ENCODE results near the gene C2orf81. TPM values are rescaled to one million over a fixed set of nuclear protein-coding genes. Genes with fewer than 3 reads are reported as not detected.
A peak's percentile ranks its signal among the peaks of the same experiment; 100 is the strongest.
"Not testable (repeated sequence)": the region's sequence is repeated elsewhere in the genome, so short reads cannot be mapped to it uniquely, and the experiment has no call there.

Gene C2orf81
- total RNA-seq, 3 donors from 2014 or later: 1.3 to 1.4 (median 1.4) TPM

DNA sequence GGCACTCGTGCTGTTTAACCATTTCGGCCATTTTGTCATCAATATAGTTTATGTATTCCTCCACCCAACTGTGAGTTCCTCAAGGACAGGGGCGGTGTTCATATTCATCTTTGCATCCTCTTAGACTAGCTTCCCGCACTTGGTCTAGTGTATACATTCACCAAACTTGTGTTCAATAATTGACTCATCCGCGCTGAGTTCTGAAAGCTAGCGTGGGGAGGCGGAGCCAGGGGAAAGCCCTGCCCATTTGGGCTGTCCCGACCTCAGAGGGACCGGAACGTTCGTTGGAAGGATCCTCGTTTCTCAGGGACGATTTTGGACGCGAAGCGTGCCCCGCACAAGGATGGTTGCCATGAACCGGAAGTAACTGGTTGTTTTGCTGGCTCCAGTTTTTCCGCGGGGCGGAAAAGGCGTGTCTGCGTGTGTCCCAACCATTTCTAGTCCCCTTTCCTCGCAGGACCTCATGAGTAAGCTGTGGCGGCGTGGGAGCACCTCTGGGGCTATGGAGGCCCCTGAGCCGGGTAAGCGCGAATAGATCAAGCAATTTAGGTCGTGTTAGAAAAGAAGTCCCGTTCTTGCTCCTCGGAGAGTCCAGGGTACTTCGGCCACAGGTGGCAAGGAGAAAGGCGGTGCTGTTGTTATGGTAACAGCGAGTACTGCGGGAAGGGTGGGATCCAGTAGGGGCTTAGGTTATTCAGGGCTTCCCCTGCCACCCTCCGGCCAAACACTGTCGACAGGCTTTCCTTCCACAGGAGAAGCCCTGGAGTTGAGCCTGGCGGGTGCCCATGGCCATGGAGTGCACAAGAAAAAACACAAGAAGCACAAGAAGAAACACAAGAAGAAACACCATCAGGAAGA, 33.5 kb upstream of the C2orf81 start, which contains the start of gene INO80B:
Gene INO80B, plus strand, starts transcription at position 434 of the 858 bp plus-strand sequence. Its CDS starts 30 bp downstream, at position 464.
- Mint-ChIP-seq H3K4me1 (ENCODE audit: low read depth) (peaks cover 59% of the 10 kb centered on the region), H3K9me3 (no peaks in the 10 kb centered on the region), H3K36me3 (ENCODE audit: insufficient read depth) (peaks cover 14% of the 10 kb centered on the region), H3K27me3 (ENCODE audit: low read depth) (no peaks in the 10 kb centered on the region), H3K4me3 (peak within 1 kb of the TSS; percentile 100)
- DNase-seq: peak; percentile 97
- ATAC-seq: peak; percentile 55 to 58

DNA sequence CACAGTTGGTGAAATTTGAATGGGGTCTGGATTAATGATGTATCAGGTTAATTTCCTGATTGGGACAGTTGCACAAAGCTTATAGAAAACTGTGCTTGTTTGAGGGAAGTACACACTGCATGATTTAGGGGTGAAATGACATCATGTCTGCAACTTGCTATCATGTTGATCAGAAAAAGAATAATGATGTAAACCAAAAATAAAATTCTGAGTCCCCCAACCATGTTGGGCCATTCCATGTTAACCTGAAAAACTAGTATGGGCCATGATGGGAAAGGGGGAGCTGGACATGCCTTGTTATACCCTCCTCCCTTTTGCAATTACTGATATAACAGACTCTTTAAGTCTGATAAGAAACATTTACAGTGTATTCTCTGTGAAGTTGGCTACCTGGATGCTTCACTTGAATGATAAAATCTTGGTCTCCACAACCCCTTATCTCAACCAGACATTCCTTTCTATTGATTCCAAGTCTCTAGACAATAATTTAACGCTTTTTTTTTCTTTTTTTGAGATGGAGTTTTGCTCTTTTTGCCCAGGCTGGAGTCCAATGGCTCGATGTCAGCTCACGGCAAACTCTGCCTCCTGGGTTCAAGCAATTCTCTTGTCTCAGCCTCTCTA, 29.3 kb upstream of the C2orf81 start:
- no peaks in the 10 kb centered on the region for H3K27me3 Mint-ChIP-seq (ENCODE audit: low read depth)

DNA sequence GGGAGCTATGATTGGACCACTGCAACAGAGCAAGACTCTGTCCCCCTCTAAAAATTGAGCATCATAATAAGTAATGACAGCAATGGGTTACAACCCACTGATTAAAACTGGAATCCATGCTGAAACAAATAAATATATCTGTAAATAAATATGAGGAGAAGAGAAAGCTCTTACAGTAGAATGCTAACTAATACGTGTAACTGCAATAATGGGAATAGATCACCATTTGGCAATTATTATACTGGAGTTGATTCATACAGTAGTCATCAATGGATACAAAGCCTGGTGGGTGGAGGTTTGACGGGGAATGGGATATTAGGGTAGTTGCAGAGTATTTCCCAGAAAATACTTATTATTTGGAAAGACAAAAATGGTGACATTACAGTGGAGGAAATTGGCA, 27.4 kb upstream of the C2orf81 start:
- H3K4me1 Mint-ChIP-seq (ENCODE audit: low read depth): peaks cover 10% of the 10 kb centered on the region
- no peak overlapping the region for H3K4me3 Mint-ChIP-seq
- no peaks in the 10 kb centered on the region for H3K36me3 Mint-ChIP-seq (ENCODE audit: insufficient read depth)
- ATAC-seq (no peak), DNase-seq (no peak)
- no peaks in the 10 kb centered on the region for H3K9me3 Mint-ChIP-seq
- H3K27me3 Mint-ChIP-seq (ENCODE audit: low read depth): peaks cover 10% of the 10 kb centered on the region

More for the DNA sequence above, 29.3 kb upstream of the C2orf81 start:
- no peak for DNase-seq
- Mint-ChIP-seq H3K36me3 (ENCODE audit: insufficient read depth) (peaks cover 7% of the 10 kb centered on the region), H3K9me3 (no peaks in the 10 kb centered on the region), H3K4me1 (ENCODE audit: low read depth) (peaks cover 25% of the 10 kb centered on the region), H3K4me3 (no peak overlapping the region)
- ATAC-seq: no peak

DNA sequence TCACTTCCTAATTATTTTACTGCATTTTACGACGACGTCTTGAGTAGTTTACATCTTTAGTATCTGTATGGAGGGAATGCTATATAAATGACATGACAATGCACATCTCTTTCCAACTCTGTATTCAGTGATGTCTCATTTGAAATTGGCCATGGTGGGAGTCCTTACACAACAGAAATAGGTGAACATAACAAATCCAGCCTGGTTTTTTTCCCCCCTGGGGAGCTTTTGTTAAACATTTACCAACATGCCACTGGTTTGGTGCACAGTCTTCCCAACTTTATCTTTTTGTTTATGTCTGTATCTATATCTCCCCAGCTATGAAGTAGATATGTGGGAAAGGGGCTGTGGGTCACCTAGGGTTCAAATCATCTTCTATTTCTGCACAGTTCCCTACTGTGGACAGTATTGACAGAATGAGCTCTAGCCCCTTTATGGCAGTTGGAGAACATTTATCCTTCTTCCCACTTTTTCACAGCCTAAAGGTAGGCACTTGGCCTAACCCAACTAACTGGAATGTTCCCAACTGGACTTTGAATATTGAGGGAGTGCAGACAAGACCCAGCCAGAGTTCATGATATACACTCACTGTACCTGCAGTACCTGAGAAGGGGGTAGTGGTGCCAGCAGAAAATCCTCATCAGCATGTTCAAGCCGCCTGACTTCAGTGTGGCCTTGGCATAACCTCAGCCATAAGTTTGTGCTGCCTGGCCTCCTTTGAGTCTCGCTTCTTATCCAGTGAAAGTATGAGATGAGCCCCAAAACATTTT, 26.0 kb upstream of the C2orf81 start:
- peaks cover 2% of the 10 kb centered on the region for H3K4me1 Mint-ChIP-seq (ENCODE audit: low read depth)
- no peaks in the 10 kb centered on the region for H3K36me3 Mint-ChIP-seq (ENCODE audit: insufficient read depth)
- peaks cover 12% of the 10 kb centered on the region for H3K27me3 Mint-ChIP-seq (ENCODE audit: low read depth)
- DNase-seq (no peak), ATAC-seq (no peak)
- H3K4me3 Mint-ChIP-seq: no peak overlapping the region
- H3K9me3 Mint-ChIP-seq: no peaks in the 10 kb centered on the region

DNA sequence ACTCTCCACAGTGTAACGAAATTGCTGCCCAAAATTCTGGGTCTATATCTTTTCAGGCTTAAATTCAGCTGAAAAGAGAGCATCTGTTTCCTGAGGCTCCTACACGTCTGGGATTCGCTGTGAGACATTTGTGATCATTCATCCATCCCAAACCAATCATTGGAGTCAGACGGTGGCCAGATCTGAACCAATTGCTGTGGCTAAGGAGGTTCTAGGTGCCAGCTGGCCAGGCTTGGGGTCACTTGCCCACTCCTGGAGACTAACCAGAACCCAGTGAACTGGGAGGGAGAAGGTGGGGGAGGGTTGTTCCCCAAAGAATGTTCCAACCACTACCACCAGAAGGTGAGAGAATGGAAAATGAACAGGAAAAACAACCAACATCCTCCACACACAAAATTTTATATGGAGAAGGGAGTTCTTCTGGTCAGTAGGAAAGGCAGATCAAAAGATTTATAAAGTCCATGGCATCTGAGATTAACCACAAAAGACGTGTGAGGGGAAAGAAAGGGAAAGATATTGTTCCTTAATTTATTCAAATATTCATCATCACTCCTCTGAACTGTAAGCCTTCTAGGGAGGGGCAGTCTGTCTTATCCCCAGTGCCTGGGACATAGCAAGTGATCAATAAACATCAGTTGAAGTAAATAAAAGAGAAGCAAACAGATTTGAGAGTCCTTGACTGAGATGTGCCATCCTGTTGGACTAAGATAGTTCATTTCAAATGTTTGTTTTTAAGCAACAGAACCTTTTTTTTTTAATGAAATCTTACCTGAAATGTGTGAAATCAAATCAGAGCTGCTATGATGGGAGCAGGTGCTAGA, 23.3 kb upstream of the C2orf81 start:
- no peak overlapping the region for H3K4me3 Mint-ChIP-seq
- no peak for ATAC-seq
- H3K9me3 Mint-ChIP-seq: no peaks in the 10 kb centered on the region
- peaks cover 30% of the 10 kb centered on the region for H3K27me3 Mint-ChIP-seq (ENCODE audit: low read depth)
- H3K36me3 Mint-ChIP-seq (ENCODE audit: insufficient read depth): no peaks in the 10 kb centered on the region
- DNase-seq: no peak
- peaks cover 9% of the 10 kb centered on the region for H3K4me1 Mint-ChIP-seq (ENCODE audit: low read depth)

DNA sequence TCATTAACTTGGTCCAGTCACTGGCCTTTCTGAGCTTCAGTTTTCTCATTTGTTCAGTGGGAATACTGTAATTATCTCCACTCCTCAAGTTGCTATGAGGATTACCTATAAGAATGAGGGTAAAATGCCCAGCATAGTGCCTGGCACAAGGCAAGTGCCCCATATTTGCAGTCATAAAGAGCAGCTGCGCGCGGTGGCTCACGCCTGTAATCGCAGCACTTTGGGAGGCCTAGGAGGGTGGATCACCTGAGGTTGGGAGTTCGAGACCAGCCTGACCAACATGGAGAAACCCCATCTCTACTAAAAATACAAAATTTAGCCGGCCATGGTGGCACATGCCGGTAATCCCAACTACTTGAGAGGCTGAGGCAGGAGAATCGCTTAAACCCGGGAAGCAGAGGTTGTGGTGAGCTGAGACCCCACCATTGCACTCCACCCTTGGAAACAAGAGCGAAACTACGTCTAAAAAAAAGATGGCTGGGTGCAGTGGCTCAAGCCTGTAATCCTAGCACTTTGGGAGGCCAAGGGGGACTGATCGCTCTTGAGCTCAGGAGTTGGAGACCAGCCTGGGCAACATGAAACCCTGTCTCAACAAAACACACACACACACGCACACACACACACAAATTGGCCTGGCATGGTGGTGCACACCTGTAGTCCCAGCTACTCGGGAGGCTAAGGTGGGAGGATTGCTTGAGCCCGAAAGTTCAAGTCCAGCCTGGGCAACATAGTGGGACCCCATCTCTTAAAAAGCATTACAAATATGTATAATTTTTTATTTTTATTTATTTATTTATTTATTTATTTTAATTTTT, 21.3 kb upstream of the C2orf81 start:
- ATAC-seq; H3K36me3 Mint-ChIP-seq (ENCODE audit: insufficient read depth); DNase-seq; H3K4me1 Mint-ChIP-seq (ENCODE audit: low read depth); H3K9me3 Mint-ChIP-seq: not testable (repeated sequence)
- Mint-ChIP-seq H3K4me3 (peak overlapping the region; percentile 43), H3K27me3 (ENCODE audit: low read depth) (peaks cover 39% of the 10 kb centered on the region)

DNA sequence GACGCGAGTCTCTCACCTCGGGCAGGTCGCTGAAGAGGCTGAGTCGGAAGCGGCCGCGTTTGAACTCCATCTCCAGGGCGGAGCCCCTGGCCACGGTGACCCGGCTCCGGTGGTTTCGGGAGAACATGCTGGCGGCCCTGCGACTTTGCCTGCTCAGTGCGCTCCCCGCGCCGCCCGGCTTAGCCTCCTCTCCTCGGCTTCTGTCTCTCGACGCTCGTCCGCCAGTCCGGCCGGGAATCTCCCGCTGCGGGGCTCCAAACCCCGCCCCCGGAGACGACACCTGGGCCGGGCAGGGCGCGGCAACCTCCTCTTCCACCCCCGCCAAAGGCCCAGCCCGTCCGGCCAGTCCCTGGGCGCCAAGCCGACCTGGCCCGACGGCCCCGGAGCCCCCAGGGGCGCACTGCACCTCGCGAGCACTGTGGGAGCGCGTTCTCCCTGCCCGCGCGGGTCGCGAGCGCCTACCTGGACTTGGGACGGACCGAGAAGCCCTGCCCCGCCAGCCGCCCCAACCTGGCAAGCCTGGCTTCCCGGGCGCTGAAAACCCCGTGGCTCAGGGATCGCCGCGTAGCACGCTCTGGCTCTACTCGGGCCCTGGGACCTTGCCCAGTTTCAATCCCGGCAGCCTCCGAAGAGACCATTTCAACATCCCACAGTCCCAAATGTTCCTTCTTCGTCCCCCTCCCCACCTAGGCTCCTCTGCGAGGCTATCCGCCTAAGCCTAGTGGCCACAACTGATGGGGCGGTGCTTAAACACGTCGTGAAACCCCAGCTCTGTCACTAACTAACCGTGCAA, 20.5 kb upstream of the C2orf81 start, which contains the start of gene RTKN:
Gene RTKN, minus strand, starts transcription at position 248 of the 793 bp plus-strand sequence. Its CDS starts 121 bp downstream, at position 127.
- Mint-ChIP-seq H3K4me3 (peak within 1 kb of the TSS; percentile 58), H3K4me1 (ENCODE audit: low read depth) (peaks cover 9% of the 10 kb centered on the region), H3K9me3 (no peaks in the 10 kb centered on the region), H3K36me3 (ENCODE audit: insufficient read depth) (no peaks in the 10 kb centered on the region), H3K27me3 (ENCODE audit: low read depth) (peaks cover 39% of the 10 kb centered on the region)
- ATAC-seq (peak; percentile 31 to 53), DNase-seq (no peak)

DNA sequence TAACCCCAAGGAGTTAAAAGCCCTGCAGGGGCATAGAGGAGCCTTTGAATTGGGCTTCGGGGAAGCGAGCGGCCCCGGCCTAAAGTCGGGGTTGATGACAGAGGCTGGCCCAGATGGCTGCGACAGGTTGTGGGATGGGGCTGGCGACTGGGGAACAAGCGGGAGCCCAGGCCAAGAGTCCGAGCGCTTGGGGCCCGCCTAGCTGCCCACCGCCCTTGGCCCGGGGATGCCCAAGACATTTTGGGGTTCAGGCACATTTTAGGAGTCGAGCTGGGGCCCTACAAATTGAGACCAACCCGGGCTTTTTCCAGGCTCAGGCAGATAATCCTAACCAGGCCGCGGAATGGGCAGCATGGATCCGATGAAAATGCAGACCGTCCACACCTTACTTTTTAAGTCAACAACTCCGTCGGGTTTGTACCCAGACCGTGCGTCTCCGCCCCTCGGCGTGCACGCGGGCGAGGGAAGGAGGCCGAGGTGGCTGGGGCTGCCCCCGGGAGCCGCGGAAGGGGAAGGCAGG, 19.8 kb upstream of the C2orf81 start:
- DNase-seq (no peak), ATAC-seq (peak; percentile 36 to 56)
- Mint-ChIP-seq H3K4me3 (peak overlapping the region; percentile 58), H3K27me3 (ENCODE audit: low read depth) (peaks cover 39% of the 10 kb centered on the region), H3K36me3 (ENCODE audit: insufficient read depth) (no peaks in the 10 kb centered on the region), H3K9me3 (no peaks in the 10 kb centered on the region), H3K4me1 (ENCODE audit: low read depth) (peaks cover 9% of the 10 kb centered on the region)

DNA sequence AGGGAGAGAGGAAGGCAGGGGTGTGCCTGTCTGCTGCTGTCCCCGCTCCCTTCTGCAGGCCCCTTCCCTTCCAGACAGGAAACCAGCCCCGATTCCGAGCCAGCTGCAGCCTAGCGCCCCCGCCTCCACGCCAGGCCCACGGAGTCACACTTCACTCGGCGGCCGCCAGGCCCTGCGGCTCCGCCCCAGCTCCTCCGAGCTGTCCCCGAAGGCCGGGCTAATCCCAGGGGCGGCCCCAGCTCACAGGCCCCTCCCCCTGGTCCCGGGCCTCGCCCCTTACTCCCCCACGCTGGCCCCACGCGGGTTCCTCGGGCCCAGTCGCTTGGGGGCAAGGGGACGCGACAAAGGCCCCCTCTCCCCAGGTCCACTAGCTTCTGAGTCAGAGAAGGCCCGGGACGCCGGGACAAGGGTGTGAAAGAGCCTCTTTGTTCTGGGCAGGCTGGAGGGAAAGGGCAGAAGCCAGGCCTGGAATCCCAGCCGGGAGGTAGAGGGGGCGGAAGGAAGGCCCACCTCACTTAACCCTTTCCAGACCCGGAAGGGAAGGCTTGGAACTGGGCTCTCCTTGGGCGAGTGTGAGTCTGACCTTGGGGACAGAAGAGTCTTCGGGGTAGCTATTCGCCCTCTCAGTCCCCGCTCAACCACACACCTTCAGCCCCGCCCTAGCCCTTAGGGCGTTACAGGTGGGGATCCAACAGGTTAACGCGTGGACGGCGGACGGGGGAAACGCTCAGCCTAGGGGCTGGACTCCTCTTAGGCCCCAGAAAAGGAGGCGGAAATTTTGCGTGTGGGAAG, 19.2 kb upstream of the C2orf81 start:
- peak overlapping the region; percentile 58 for H3K4me3 Mint-ChIP-seq

DNA sequence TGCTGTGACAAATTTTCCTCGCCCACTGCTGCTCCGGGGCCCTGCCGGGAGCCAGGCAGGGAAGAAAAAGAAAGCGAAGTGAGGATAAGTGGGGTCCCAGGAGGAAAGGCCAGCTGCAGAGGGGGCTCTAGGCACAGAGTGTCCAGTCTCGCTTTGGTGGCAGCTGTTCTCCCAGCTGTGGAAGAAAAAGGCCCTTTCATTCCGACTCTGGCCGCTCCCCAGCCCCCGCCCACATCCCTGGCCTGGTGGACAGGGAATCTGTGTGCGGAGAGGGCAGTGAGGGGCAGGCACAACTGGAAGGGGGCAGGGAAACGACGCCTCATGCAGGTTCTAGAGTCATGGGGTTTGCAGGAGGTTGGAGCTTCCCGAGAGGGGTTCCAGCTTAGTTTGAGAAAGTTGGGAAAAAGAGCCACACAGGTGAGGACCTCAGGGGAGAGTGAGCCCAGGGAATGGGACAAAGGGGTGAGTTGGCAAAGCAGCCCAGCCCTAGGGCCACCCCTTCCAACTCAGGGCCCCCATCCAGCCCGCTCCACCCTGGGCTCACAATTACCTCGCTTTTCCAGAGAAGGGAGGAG, 18.5 kb upstream of the C2orf81 start:
- DNase-seq (no peak), ATAC-seq (no peak)
- peak overlapping the region; percentile 52 for H3K4me3 Mint-ChIP-seq
- H3K4me1 Mint-ChIP-seq (ENCODE audit: low read depth): peaks cover 9% of the 10 kb centered on the region
- H3K27me3 Mint-ChIP-seq (ENCODE audit: low read depth): peaks cover 36% of the 10 kb centered on the region
- no peaks in the 10 kb centered on the region for H3K36me3 Mint-ChIP-seq (ENCODE audit: insufficient read depth)
- no peaks in the 10 kb centered on the region for H3K9me3 Mint-ChIP-seq

More for the DNA sequence above, 19.2 kb upstream of the C2orf81 start:
- peaks cover 39% of the 10 kb centered on the region for H3K27me3 Mint-ChIP-seq (ENCODE audit: low read depth)
- no peaks in the 10 kb centered on the region for H3K9me3 Mint-ChIP-seq
- H3K36me3 Mint-ChIP-seq (ENCODE audit: insufficient read depth): no peaks in the 10 kb centered on the region
- DNase-seq (no peak), ATAC-seq (peak; percentile 82 to 83)
- peaks cover 9% of the 10 kb centered on the region for H3K4me1 Mint-ChIP-seq (ENCODE audit: low read depth)

DNA sequence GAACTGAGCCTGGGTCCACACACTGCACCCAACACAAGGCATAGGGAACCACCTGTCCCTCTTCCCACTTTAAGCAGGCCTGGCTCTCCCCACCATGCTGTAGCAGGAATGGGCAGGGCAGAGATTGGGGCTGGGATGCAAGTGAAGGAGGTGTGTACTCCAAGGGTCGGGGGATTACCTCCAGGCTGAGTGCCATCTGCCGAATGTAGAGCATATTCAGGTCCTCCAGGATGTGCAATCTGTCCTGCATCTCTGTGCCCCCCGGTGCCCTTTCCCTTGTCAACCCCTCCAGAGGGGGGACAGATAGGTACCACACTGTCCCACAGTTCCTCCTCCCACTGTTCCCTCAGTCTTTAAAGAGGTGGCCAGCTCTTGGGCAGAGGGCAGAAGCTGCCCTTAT, 18.0 kb upstream of the C2orf81 start:
- no peak for ATAC-seq
- Mint-ChIP-seq H3K9me3 (no peaks in the 10 kb centered on the region), H3K4me1 (ENCODE audit: low read depth) (peaks cover 9% of the 10 kb centered on the region), H3K36me3 (ENCODE audit: insufficient read depth) (no peaks in the 10 kb centered on the region), H3K27me3 (ENCODE audit: low read depth) (peaks cover 30% of the 10 kb centered on the region), H3K4me3 (no peak overlapping the region)
- no peak for DNase-seq
